GM11168 (cell line): ENCODE results near the gene ABCA8.
"Not testable (repeated sequence)": the region's sequence is repeated elsewhere in the genome, so short reads cannot be mapped to it uniquely, and the experiment has no call there.

ENCODE experiments used
- in situ Hi-C: fragments of 300-500 bp; cut with MboI; formaldehyde crosslinking; loops from one replicate; pipeline ENCODE4 v1.12.0; 2022; ENCODE audit warnings: low sequenced_read_pairs; ENCODE audit not compliant: unreplicated experiment

Gene ABCA8

GRCh38 chr17:68944435-68945035 is 10.7 kb downstream of the ABCA8 start:
- in situ Hi-C loops: no loop called here

- in situ Hi-C loops: not testable (repeated sequence)
These were observed 11.4 kb downstream of the ABCA8 start for GRCh38 chr17:68943812-68944182.

GRCh38 chr17:68943123-68943811 is 11.9 kb downstream of the ABCA8 start:
- in situ Hi-C loops: no loop called here

- in situ Hi-C loops: no loop called here
These were observed 12.8 kb downstream of the ABCA8 start for GRCh38 chr17:68942389-68942788.

GRCh38 chr17:68941761-68942160 is 13.4 kb downstream of the ABCA8 start:
- in situ Hi-C loops: no loop called here

- in situ Hi-C loops: no loop called here
These were observed 16.0 kb downstream of the ABCA8 start for GRCh38 chr17:68939195-68939594.

- in situ Hi-C loops: no loop called here
These were observed 17.2 kb downstream of the ABCA8 start for GRCh38 chr17:68937890-68938514.

GRCh38 chr17:68927516-68927915 is 27.7 kb downstream of the ABCA8 start:
- in situ Hi-C loops: no loop called here

GRCh38 chr17:68924793-68925720 is 30.1 kb downstream of the ABCA8 start:
- in situ Hi-C loops: no loop called here

GRCh38 chr17:68910789-68911431 is 44.3 kb downstream of the ABCA8 start:
- in situ Hi-C loops: loop anchor here (10.0 kb wide), 1 partner anchor 136 kb away; no protein-coding TSS in a partner anchor

- in situ Hi-C loops: loop anchor here (10.0 kb wide), 1 partner anchor 135 kb away; no protein-coding TSS in a partner anchor
These were observed 44.9 kb downstream of the ABCA8 start for GRCh38 chr17:68910251-68910705.

GRCh38 chr17:68909066-68909465 is 46.1 kb downstream of the ABCA8 start:
- in situ Hi-C loops: no loop called here

GRCh38 chr17:68908045-68908444 is 47.1 kb downstream of the ABCA8 start:
- in situ Hi-C loops: no loop called here

- in situ Hi-C loops: no loop called here
These were observed 48.6 kb downstream of the ABCA8 start for GRCh38 chr17:68906638-68907037.

- in situ Hi-C loops: no loop called here
These were observed 51.9 kb downstream of the ABCA8 start for GRCh38 chr17:68903286-68903685.

- in situ Hi-C loops: no loop called here
These were observed 57.6 kb downstream of the ABCA8 start for GRCh38 chr17:68897557-68897956.

- in situ Hi-C loops: no loop called here
These were observed 62.5 kb downstream of the ABCA8 start for GRCh38 chr17:68892658-68893057.

- in situ Hi-C loops: no loop called here
These were observed 63.0 kb downstream of the ABCA8 start for GRCh38 chr17:68892193-68892592.

GRCh38 chr17:68886401-68886800 is 68.8 kb downstream of the ABCA8 start:
- in situ Hi-C loops: no loop called here

GRCh38 chr17:68884888-68885287 is 70.3 kb downstream of the ABCA8 start:
- in situ Hi-C loops: no loop called here
